Small intestine (tissue), 7 donors: ENCODE results near the gene PPP1R2. TPM values are rescaled to one million over a fixed set of nuclear protein-coding genes. Genes with fewer than 3 reads are reported as not detected.
"Not testable (repeated sequence)": the region's sequence is repeated elsewhere in the genome, so short reads cannot be mapped to it uniquely, and the experiment has no call there.

ENCODE experiments used
- DNase-seq, 2 donors: peaks; one replicate each; pipeline versions ENCODE4 v3.0.0 to v3.0.0-alpha.2; 2013
- FAIRE-seq: peaks from 2 replicates; lab custom pipeline; 2012; peaks lifted over from hg19 to GRCh38; lab: Jason Lieb, UNC
- H3K27ac ChIP-seq, 3 donors: one replicate each; pipeline ENCODE4 v1.5.1; 2013; ENCODE audit warnings: low read length in 2 of 3, mild to moderate bottlenecking in 2 of 3, control low read depth in 1 of 3, inconsistent platforms in 1 of 3, low read depth in 1 of 3, moderate library complexity in 1 of 3
- H3K27me3 ChIP-seq, 3 donors: one replicate each; pipeline ENCODE4 v1.6.1; 2013; ENCODE audit warnings: low read length in 3 of 3, inconsistent platforms in 1 of 3; ENCODE audit not compliant: control insufficient read depth in 3 of 3, insufficient read depth in 3 of 3
- H3K36me3 ChIP-seq, 3 donors: one replicate each; pipeline ENCODE4 v1.6.1; 2013; ENCODE audit warnings: low read length in 3 of 3, inconsistent platforms in 1 of 3, low read depth in 1 of 3, mild to moderate bottlenecking in 1 of 3, moderate library complexity in 1 of 3; ENCODE audit not compliant: control insufficient read depth in 3 of 3, insufficient read depth in 2 of 3
- H3K4me1 ChIP-seq, 3 donors: one replicate each; pipeline ENCODE4 v1.6.1; 2013; ENCODE audit warnings: low read length in 2 of 3, inconsistent platforms in 1 of 3, low read depth in 1 of 3, mild to moderate bottlenecking in 1 of 3, moderate library complexity in 1 of 3; ENCODE audit not compliant: control insufficient read depth in 3 of 3, insufficient read depth in 2 of 3
- H3K4me3 ChIP-seq, 3 donors: one replicate each; pipeline ENCODE4 v1.5.1; 2013; ENCODE audit warnings: low read length in 3 of 3, control low read depth in 1 of 3, inconsistent platforms in 1 of 3, low read depth in 1 of 3, mild to moderate bottlenecking in 1 of 3, moderate library complexity in 1 of 3
- H3K9me3 ChIP-seq, 2 donors: one replicate each; pipeline ENCODE4 v1.6.1; 2013; ENCODE audit warnings: low read depth in 1 of 2, low read length in 1 of 2; ENCODE audit not compliant: control insufficient read depth in 2 of 2, insufficient read depth in 1 of 2
- WGBS, 3 donors: extraction: QIAGEN DNeasy Blood & Tissue Kit; methylation state at CpG; one replicate each; pipeline ENCODE4 v1.1.7; 2013; 5-methylcytosine and 5-hydroxymethylcytosine counted together
- polyA plus RNA-seq, 4 donors: library from polyadenylated mRNA; stranded (reverse) in 3 of 4; unstranded in 1 of 4; fragments of 200-250 nt in 3 of 4; fragments of 120-200 nt in 1 of 4; gene quantifications; one replicate each; pipeline versions ENCODE4 v1.2.1 to v1.2.3, GENCODE V29; 2013
- donor health status: healthy with polysubstance abuse.
- donor health status: control.
- donor health status: control.
- donor health status: Bipolar disorder and iron deficiency.
- donor health status: healthy.

PPP1R2 gene
- polyA plus RNA-seq, 4 donors, result 32.7 to 55.1 (median 33.5) TPM

DNA sequence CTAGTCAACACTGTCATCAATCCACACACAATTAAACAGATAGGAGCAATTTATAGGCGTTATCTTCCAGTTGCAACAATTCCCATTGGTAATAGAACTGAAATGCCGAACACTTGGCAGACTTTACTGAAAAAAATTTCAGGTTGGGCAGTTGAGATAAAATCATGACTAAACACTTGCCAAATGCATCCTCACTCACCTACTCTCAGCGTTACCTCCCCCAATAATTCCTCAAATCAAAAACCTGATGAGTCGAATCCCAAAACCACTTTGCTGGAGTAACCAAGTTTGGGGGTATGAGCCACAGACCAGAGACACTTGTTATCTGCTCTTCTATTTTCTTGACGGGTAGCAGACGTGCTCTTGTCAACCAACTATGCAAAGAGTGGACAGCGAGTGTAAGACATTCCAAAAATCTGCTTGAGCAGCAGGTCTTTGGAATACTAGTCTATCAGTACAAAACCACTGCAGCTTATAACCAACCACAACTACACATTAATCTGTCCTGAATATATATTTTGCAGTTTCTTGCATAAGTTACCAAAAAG is 30.3 kb downstream of the PPP1R2 start:
- H3K4me3 ChIP-seq, result no peak overlapping the region
- H3K9me3 ChIP-seq, result no peaks in the 10 kb centered on the region
- no peaks in the 10 kb centered on the region for H3K4me1 ChIP-seq
- H3K36me3 ChIP-seq, result peaks cover 2 to 8% (median 6%) of the 10 kb centered on the region in 3 donors
- FAIRE-seq (no peak), DNase-seq (no peak)
- WGBS, 3 donors, result 72 to 83% (median 80%) methylated on average over 7 of the region's 7 CpGs
- no peaks in the 10 kb centered on the region for H3K27me3 ChIP-seq
- no peak overlapping the region for H3K27ac ChIP-seq

DNA sequence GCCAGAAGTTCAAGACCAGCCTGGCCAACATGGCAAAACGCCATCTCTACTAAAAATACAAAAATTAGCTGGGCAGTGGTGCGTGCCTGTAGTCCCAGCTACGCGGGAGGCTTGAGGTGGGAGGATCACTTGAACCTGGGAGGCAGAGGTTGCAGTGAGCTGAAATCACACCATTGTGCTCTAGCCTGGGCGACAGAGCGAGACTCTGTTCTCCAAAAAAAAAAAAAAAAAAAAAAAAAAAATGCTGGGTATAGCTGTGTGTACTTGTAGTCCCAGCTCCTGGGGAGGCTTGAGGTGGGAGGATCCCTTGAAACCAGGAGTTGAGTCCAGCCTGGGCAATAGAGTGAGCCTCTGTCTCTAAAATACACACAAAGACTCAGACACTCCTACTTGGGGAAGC is 32.0 kb downstream of the PPP1R2 start:
- Histone ChIP-seq H3K4me3 (no peak overlapping the region), H3K9me3 (no peaks in the 10 kb centered on the region), H3K36me3 (peaks cover 2 to 8% (median 6%) of the 10 kb centered on the region in 3 donors), H3K27me3 (no peaks in the 10 kb centered on the region), H3K27ac (no peak overlapping the region), H3K4me1 (no peaks in the 10 kb centered on the region)
- 98% methylated on average over 6 of the region's 6 CpGs for WGBS, 3 donors
- FAIRE-seq, result no peak
- no peak for DNase-seq

DNA sequence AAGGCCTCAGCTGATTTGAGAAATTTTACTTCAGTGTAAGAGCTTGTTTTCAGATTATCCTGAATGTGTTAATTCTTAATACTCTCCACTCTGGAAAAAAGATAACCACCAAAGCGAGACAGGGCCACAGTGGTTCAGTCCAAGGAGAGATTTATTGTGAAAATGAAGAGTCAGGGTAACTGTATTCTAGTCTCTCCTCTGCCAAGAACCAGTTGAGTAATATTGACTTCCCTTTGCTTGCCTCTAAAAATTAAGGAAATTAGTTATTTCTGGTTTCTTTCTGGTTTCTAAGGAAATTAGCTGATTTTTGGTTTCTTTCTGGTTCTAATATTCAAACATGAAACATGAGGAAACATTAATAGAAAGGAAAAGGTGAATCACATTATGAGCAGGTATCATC is 34.9 kb downstream of the PPP1R2 start:
- no peak overlapping the region for H3K27ac ChIP-seq
- peaks cover 2 to 8% (median 5%) of the 10 kb centered on the region in 3 donors for H3K36me3 ChIP-seq
- 87 to 97% (median 88%) methylated on average over 1 of the region's 1 CpG for WGBS, 3 donors
- H3K27me3 ChIP-seq, result no peaks in the 10 kb centered on the region
- H3K4me1 ChIP-seq, result no peaks in the 10 kb centered on the region
- no peak overlapping the region for H3K4me3 ChIP-seq
- DNase-seq, result no peak
- no peak for FAIRE-seq
- no peaks in the 10 kb centered on the region for H3K9me3 ChIP-seq

DNA sequence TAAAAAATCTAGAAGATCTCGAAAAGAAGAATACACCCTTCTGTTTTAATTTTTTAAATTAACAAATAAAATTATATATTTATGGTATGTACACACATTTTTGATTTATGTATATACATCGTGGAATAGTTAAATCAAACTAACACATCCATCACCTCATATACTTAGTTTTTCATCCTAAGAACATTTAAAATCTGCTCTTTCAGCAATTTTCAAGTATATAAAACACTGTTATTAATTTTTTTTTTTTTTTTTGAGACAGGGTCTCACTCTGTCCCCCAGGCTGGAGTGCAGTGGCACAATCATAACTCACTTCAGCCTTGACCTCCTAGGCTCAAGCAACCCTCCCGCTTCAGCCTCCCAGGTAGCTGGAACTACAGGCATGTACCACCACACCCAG is 67.5 kb downstream of the PPP1R2 start:
- WGBS, 3 donors, result 91 to 95% (median 92%) methylated on average over 3 of the region's 3 CpGs
- no peak for DNase-seq
- Histone ChIP-seq H3K27me3 (no peaks in the 10 kb centered on the region), H3K27ac (no peak overlapping the region), H3K4me1 (no peaks in the 10 kb centered on the region), H3K9me3 (no peaks in the 10 kb centered on the region), H3K4me3 (no peak overlapping the region), H3K36me3 (no peaks in the 10 kb centered on the region)
- no peak for FAIRE-seq

DNA sequence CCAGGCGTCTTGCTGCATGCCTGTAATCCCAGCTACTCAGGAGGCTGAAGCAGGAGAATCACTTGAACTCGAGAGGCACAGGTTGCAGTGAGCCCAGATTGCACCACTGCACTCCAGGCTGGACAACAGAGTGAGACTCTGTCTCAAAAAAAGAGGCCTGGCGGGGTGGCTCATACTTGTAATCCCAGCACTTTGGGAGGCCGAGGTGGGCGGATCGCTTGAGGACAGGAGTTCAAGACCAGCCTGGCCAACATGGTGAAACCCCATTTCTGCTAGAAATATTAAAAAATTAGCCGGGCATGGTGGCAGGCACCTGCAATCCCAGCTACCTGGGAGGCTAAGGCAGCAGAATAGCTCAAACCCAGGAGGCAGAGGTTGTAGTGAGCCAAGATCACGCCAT is 68.0 kb downstream of the PPP1R2 start:
- H3K36me3 ChIP-seq, FAIRE-seq, H3K9me3 ChIP-seq, H3K4me3 ChIP-seq, H3K27me3 ChIP-seq, H3K27ac ChIP-seq, H3K4me1 ChIP-seq, DNase-seq: not testable (repeated sequence)
- 86 to 87% (median 86%) methylated on average over 8 of the region's 8 CpGs for WGBS, 3 donors

DNA sequence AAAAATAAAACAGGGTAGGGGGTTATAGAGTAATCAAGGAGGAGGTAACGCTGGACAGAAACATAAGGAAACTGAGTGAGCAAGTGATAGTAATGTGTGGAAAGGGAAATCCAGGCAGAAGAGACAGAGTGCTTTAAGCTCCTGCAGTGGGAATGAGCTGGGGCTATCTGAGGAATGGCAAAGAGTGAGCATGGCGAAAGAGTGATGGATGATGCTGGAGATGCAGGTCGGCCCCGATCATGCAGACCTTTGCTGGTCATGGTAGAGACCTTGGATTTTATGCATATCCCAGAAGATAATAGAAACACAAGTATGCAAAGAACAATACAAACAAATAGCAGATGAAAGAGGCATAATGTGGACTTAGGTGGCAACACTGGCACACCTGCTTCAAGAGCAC is 74.3 kb downstream of the PPP1R2 start:
- DNase-seq (no peak), FAIRE-seq (no peak)
- no peaks in the 10 kb centered on the region for H3K27me3 ChIP-seq
- H3K9me3 ChIP-seq, result peaks cover 0 to 6% of the 10 kb centered on the region in 2 donors
- no peaks in the 10 kb centered on the region for H3K36me3 ChIP-seq
- H3K27ac ChIP-seq, result no peak overlapping the region
- 92 to 93% (median 93%) methylated on average over 4 of the region's 4 CpGs for WGBS, 3 donors
- H3K4me1 ChIP-seq, result no peaks in the 10 kb centered on the region
- no peak overlapping the region for H3K4me3 ChIP-seq

DNA sequence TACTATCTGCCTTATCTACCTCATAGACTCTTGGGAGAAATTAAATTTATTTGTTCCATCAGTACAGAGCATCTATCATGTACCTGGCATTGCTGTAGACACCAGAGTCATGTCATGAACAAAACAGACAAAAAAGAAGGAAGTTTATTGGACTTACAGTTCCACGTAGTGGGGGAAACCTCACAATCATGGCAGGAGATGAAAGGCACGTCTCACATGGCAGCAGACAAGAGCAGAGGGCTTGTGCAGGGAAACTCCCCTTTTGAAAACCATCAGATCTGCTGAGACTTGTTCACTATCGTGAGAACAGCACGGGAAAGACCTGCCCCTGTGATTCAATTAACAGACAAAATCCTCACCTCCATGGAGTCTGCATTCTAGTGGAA is 74.7 kb downstream of the PPP1R2 start:
- WGBS, 3 donors, result 79 to 81% (median 81%) methylated on average over 4 of the region's 4 CpGs

DNA sequence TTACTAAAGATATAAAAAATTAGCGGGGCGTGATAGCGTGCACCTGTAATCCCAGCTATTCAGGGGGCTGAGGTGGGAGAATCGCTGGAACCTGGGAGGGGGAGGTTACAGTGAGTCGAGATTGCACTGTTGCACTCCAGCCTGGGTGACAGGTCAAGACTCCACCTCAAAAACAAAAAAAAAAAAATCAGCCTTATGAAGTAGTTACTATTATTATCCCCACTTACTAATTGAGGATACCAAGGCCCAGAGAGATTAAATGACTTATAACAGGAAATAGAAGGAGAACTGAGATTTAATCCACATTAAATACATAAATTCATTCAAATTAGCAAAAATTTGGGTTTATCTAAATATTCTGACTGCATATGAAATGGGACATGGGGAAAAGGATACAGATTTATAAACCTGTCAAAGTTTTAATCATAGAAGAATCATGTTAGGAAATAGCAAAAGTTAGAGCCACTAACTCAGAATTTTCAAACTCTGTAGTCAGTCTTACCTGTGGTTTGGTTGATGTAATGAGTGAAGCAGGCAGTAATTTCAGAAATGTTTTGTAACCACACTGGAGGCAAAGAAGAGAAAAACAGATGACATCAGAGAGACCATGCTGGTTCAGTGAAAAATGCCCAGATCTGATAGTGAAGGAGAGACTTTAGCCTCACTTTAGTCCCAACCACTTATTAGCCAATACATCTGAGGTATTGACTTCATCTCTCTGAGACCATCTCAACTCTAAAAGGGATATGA is 75.3 kb downstream of the PPP1R2 start:
- Histone ChIP-seq H3K36me3 (no peaks in the 10 kb centered on the region), H3K4me1 (no peaks in the 10 kb centered on the region), H3K27ac (no peak overlapping the region), H3K4me3 (no peak overlapping the region), H3K9me3 (peaks cover 0 to 6% of the 10 kb centered on the region in 2 donors), H3K27me3 (no peaks in the 10 kb centered on the region)
- FAIRE-seq (no peak), DNase-seq (no peak)
- WGBS, 3 donors, result 91 to 95% (median 94%) methylated on average over 5 of the region's 5 CpGs

More for the DNA sequence above, 74.7 kb downstream of the PPP1R2 start:
- DNase-seq, result no peak
- no peaks in the 10 kb centered on the region for H3K4me1 ChIP-seq
- H3K36me3 ChIP-seq, result no peaks in the 10 kb centered on the region
- no peaks in the 10 kb centered on the region for H3K27me3 ChIP-seq
- no peak overlapping the region for H3K4me3 ChIP-seq
- FAIRE-seq, result no peak
- H3K9me3 ChIP-seq, result peaks cover 0 to 6% of the 10 kb centered on the region in 2 donors
- no peak overlapping the region for H3K27ac ChIP-seq
